GM12874 (cell line): ENCODE data around the gene RIPOR3.

Experiments used
- TF ChIP-seq, protein P1 (sequence below): IDR thresholded peaks from 2 replicates; pipeline ENCODE4 v1.5.1; 2011; ENCODE audit warnings: low read depth, mild to moderate bottlenecking, control low read depth, low read length, moderate library complexity; ENCODE audit not compliant: insufficient read depth

The RIPOR3 gene

DNA sequence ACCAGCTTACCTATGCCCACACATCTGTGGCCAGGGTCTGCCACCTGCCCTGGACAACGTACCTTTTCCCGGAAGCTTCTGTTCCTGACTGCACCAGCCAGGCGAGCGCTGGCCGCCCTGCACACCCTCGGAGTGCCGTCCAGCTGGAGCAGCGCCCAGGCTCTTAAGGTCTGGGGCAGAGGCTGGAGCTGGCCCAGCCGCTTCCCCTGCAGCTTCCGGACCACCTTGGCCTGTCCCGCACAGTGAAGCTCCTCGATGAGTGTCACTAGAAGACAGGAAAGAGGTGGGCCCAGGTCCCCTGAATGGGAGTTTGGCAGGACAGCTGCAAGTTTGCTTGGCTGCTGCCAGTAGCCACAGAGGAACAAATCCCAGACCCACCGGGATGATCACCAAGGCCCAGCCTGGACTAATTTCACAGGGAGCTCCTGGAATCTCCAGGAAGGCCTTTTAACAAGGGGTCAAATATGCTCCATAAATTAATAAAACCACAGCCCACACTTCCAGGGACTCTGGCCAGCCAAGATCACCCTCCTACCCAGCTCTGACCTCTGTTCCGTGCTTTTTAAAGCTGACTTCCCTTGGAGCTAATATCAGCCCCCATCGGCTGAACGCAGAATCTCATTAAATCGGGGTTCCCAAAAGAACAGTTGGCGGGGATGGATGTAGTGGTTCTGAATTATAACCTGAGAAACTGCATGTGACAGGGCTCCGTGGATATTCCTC, 98.9 kb downstream of the RIPOR3 start:
- TF ChIP-seq, protein P1, sequence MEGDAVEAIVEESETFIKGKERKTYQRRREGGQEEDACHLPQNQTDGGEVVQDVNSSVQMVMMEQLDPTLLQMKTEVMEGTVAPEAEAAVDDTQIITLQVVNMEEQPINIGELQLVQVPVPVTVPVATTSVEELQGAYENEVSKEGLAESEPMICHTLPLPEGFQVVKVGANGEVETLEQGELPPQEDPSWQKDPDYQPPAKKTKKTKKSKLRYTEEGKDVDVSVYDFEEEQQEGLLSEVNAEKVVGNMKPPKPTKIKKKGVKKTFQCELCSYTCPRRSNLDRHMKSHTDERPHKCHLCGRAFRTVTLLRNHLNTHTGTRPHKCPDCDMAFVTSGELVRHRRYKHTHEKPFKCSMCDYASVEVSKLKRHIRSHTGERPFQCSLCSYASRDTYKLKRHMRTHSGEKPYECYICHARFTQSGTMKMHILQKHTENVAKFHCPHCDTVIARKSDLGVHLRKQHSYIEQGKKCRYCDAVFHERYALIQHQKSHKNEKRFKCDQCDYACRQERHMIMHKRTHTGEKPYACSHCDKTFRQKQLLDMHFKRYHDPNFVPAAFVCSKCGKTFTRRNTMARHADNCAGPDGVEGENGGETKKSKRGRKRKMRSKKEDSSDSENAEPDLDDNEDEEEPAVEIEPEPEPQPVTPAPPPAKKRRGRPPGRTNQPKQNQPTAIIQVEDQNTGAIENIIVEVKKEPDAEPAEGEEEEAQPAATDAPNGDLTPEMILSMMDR, result no peak

GRCh38 chr20:50591233-50591852, 100.0 kb downstream of the RIPOR3 start:
- TF ChIP-seq, protein P1, result no peak

GRCh38 chr20:50590348-50590664, 101.0 kb downstream of the RIPOR3 start:
- TF ChIP-seq, protein P1, result no peak

DNA sequence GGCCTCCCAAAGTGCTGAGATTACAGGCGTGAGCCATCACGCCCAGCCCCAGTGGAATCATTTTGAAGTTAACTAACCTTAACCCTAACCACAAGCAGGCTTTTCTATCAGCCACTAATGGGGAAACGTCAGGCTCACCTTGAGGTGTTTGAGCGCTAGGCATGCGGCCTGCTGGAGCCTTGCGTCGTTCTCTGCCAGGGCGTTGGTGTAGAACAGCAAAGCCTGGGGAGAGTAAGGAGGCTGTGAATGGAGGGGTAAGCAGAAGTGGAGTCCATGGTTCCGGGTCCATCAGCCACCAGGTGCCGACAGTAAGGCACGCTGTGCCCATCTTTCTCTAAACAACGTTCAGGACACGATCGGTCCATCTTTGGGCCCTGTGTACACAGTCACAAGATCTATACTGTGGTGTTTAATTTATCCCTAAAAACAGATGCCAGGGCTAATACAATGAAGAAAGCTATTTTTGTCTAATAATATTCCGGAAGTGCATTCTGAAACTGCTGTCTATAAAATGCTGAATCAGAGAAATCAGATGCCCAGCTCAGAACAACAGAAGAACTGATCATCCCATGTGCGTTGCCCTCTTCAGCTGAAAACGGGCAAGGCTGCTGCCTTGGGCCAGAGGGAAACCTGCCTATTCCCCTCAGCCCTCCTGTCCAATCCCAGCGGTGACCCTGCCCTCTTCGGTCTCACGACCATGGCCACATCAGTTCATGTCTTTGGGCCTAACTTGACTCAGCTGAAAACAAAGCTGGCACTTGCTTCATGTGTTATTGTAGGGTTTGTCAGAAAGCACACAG, 101.6 kb downstream of the RIPOR3 start:
- TF ChIP-seq, protein P1, result no peak

GRCh38 chr20:50588034-50588736, 103.2 kb downstream of the RIPOR3 start:
- TF ChIP-seq, protein P1, result peak; percentile 98

DNA sequence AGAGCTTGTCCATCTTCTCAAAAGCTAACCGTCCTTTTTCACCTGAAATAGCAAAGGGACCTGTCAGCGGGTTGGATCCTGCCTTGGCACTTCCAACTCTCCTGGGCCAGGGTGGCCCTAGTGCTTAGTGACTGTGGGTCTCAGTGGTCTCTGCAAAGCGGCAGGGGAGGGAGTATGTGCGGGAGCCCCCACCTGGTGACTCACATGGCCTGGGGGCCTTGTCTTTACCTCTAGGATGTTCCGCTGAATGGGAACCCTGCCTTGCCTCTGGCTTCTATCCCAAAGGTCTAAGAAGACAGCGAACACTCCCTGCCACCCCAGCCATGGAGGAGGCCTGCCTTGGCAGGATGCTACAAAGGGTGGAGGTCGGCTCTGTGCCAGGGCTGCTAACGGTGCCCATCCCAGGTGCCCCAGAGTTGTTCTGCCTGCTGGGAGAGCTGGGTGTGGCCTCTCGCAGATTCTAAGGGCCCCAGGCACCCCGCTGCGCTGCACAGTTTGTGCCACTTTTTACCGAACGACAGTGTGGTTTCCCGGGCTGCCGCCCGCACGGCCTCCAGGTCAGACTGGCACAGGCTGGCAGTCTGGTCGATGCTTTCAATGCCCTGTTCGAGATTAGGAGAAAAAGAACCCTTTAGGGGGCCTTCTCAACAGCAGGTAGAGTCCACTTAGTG, 103.9 kb downstream of the RIPOR3 start:
- TF ChIP-seq, protein P1, result no peak
